WTC11 (cell line): Measurements from ENCODE around the gene ROBO2. TPM values are rescaled to one million over a fixed set of nuclear protein-coding genes. Genes with fewer than 3 reads are reported as not detected.

Source experiments
- ATAC-seq: fragments of 200-7000 bp; cut with Tn5 transposase; 2 replicates; pipeline ENCODE4 v1.10.0; 2021; ENCODE audit warnings: mild to moderate bottlenecking, moderate library complexity
- CTCF ChIA-PET: fragments of 300-600 bp; sonication (Branson Sonifier 250); formaldehyde crosslinking; loops from one replicate; lab custom pipeline; 2021; ENCODE audit warnings: antibody characterized with exemption; lab: Charles Lee
- POLR2A ChIA-PET: fragments of 350-600 bp; sonication (Branson Sonifier 250); formaldehyde crosslinking; loops from one replicate; lab custom pipeline; 2021; ENCODE audit warnings: antibody characterized with exemption; lab: Charles Lee
- DNase-seq: peaks from one replicate; pipeline ENCODE4 v3.0.0; 2021; ENCODE audit warnings: low spot score
- H3K27ac Mint-ChIP-seq: 2 replicates; pipeline ENCODE4 v1.8.0; 2021; ENCODE audit warnings: mixed read lengths
- H3K27me3 Mint-ChIP-seq: 2 replicates; pipeline ENCODE4 v1.8.0; 2021; ENCODE audit warnings: low read depth, mild to moderate bottlenecking, moderate library complexity, mixed read lengths
- H3K36me3 Mint-ChIP-seq: 2 replicates; pipeline ENCODE4 v1.8.0; 2021; ENCODE audit warnings: mixed read lengths
- H3K4me1 Mint-ChIP-seq: 2 replicates; pipeline ENCODE4 v1.8.0; 2022; ENCODE audit warnings: mixed read lengths
- H3K4me3 Mint-ChIP-seq: 2 replicates; pipeline ENCODE4 v1.8.0; 2021; ENCODE audit warnings: mild to moderate bottlenecking, moderate library complexity, mixed read lengths
- H3K9me3 Mint-ChIP-seq: 2 replicates; pipeline ENCODE4 v1.8.0; 2021; ENCODE audit warnings: mixed read lengths
- ATF6 ChIP-seq: sonication (generic); formaldehyde crosslinking; IDR thresholded peaks from 2 replicates; pipeline ENCODE4 v1.8.1; 2023; ENCODE audit warnings: mild to moderate bottlenecking, missing genetic modification reagents
- ETV6 ChIP-seq: sonication (generic); formaldehyde crosslinking; IDR thresholded peaks from 2 replicates; pipeline ENCODE4 v1.8.1; 2022; ENCODE audit warnings: mild to moderate bottlenecking, missing genetic modification reagents
- FOXJ3 ChIP-seq: sonication (generic); formaldehyde crosslinking; IDR thresholded peaks from 2 replicates; pipeline ENCODE4 v1.9.0; 2021; ENCODE audit warnings: missing genetic modification reagents, mild to moderate bottlenecking, borderline replicate concordance
- FOXK1 ChIP-seq: sonication (generic); formaldehyde crosslinking; IDR thresholded peaks from 2 replicates; pipeline ENCODE4 v1.8.0; 2022; ENCODE audit warnings: mild to moderate bottlenecking, moderate library complexity, missing genetic modification reagents
- FOXP1 ChIP-seq: sonication (generic); formaldehyde crosslinking; IDR thresholded peaks from 2 replicates; pipeline ENCODE4 v1.8.0; 2022; ENCODE audit warnings: missing genetic modification reagents, mild to moderate bottlenecking, moderate library complexity, borderline replicate concordance
- IRF1 ChIP-seq: sonication (generic); formaldehyde crosslinking; IDR thresholded peaks from 2 replicates; pipeline ENCODE4 v1.8.0; 2023; ENCODE audit warnings: missing genetic modification reagents
- JAZF1 ChIP-seq: fragments of 250-450 bp; sonication (Bioruptor Pico); IDR thresholded peaks from 2 replicates; pipeline ENCODE4 v1.9.0; 2021; ENCODE audit warnings: moderate library complexity, mild to moderate bottlenecking, inconsistent platforms
- KAT7 ChIP-seq: sonication (generic); formaldehyde crosslinking; IDR thresholded peaks from 2 replicates; pipeline ENCODE4 v1.8.1; 2023; ENCODE audit warnings: missing genetic modification reagents, mild to moderate bottlenecking, borderline replicate concordance
- MAX ChIP-seq: sonication (generic); formaldehyde crosslinking; IDR thresholded peaks from 2 replicates; pipeline ENCODE4 v1.8.0; 2022; ENCODE audit warnings: mild to moderate bottlenecking, missing genetic modification reagents
- MXD4 ChIP-seq: fragments of 250-450 bp; sonication (Bioruptor Pico); IDR thresholded peaks from 2 replicates; pipeline ENCODE4 v1.8.0; 2021; ENCODE audit warnings: mild to moderate bottlenecking, moderate library complexity, borderline replicate concordance
- MYBL2 ChIP-seq: sonication (generic); formaldehyde crosslinking; IDR thresholded peaks from 2 replicates; pipeline ENCODE4 v1.8.1; 2023; ENCODE audit warnings: mild to moderate bottlenecking, moderate library complexity, missing genetic modification reagents
- NFATC4 ChIP-seq: fragments of 250-450 bp; sonication (Bioruptor Pico); IDR thresholded peaks from 2 replicates; pipeline ENCODE4 v1.9.0; 2021; ENCODE audit warnings: mild to moderate bottlenecking
- NFE2L1 ChIP-seq: sonication (generic); formaldehyde crosslinking; IDR thresholded peaks from 2 replicates; pipeline ENCODE4 v1.8.1; 2023; ENCODE audit warnings: missing genetic modification reagents
- OVOL2 ChIP-seq: fragments of 250-450 bp; sonication (Bioruptor Pico); IDR thresholded peaks from 2 replicates; pipeline ENCODE4 v1.9.0; 2021; ENCODE audit warnings: mild to moderate bottlenecking, borderline replicate concordance
- PRDM15 ChIP-seq: sonication (generic); formaldehyde crosslinking; IDR thresholded peaks from 2 replicates; pipeline ENCODE4 v1.8.0; 2022; ENCODE audit warnings: missing genetic modification reagents
- RELA ChIP-seq: sonication (generic); formaldehyde crosslinking; IDR thresholded peaks from 2 replicates; pipeline ENCODE4 v1.8.1; 2022; ENCODE audit warnings: missing genetic modification reagents, mild to moderate bottlenecking, borderline replicate concordance
- SMAD4 ChIP-seq: sonication (generic); formaldehyde crosslinking; IDR thresholded peaks from 2 replicates; pipeline ENCODE4 v1.8.0; 2022; ENCODE audit warnings: mild to moderate bottlenecking, missing genetic modification reagents
- TEAD1 ChIP-seq: sonication (generic); formaldehyde crosslinking; IDR thresholded peaks from 2 replicates; pipeline ENCODE4 v1.8.0; 2022; ENCODE audit warnings: mild to moderate bottlenecking, missing genetic modification reagents
- ZBTB21 ChIP-seq: sonication (generic); formaldehyde crosslinking; IDR thresholded peaks from 2 replicates; pipeline ENCODE4 v1.8.1; 2023; ENCODE audit warnings: mild to moderate bottlenecking, missing genetic modification reagents, borderline replicate concordance
- ZNF138 ChIP-seq: sonication (generic); formaldehyde crosslinking; conservative IDR thresholded peaks from 2 replicates; pipeline ENCODE4 v1.8.1; 2022; ENCODE audit warnings: mild to moderate bottlenecking, moderate library complexity, missing genetic modification reagents
- ZNF219 ChIP-seq: sonication (generic); formaldehyde crosslinking; IDR thresholded peaks from 2 replicates; pipeline ENCODE4 v1.8.0; 2023; ENCODE audit warnings: missing genetic modification reagents, mild to moderate bottlenecking, borderline replicate concordance
- ZNF416 ChIP-seq: fragments of 250-450 bp; sonication (Bioruptor Pico); IDR thresholded peaks from 2 replicates; pipeline ENCODE4 v1.9.0; 2021; ENCODE audit warnings: mild to moderate bottlenecking, inconsistent platforms
- ZNF532 ChIP-seq: fragments of 250-450 bp; sonication (Bioruptor Pico); IDR thresholded peaks from 2 replicates; pipeline ENCODE4 v1.9.0; 2021; ENCODE audit warnings: mild to moderate bottlenecking, borderline replicate concordance
- total RNA-seq: library from RNA; stranded (reverse); gene quantifications from 3 replicates; pipeline ENCODE4 v1.2.3, GENCODE V29; 2021
- TF ChIP-seq, protein P1 (sequence below): sonication (generic); formaldehyde crosslinking; IDR thresholded peaks from 2 replicates; pipeline ENCODE4 v1.8.1; 2023; ENCODE audit warnings: mild to moderate bottlenecking, missing genetic modification reagents, moderate library complexity

The ROBO2 gene
- total RNA-seq, 1 experiment from 2014 or later = 11.7 TPM

DNA sequence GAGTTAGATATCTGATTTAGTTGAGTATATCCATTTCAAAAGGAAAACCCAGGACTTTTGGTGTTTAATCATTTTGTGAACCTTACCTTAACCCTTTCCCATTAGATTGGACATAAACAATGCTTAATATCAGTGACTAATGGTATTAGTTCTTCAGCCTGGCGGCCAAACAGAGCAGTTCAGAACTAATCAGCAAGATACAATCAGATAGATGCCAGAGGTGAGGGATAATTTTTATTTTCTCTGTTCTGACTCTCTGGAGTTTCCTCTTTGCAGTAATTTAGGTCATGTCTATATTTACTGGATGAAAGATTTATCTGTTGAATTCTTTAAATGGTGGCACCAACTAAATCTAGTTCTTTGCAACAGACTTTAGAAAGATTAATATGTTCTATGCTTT is 337.8 kb downstream of the ROBO2 start (continued):
- TF ChIP-seq MAX (CRISPR knock-in tag) (no peak), SMAD4 (CRISPR knock-in tag) (no peak), ATF6 (CRISPR knock-in tag) (no peak), ETV6 (CRISPR knock-in tag) (no peak), OVOL2 (CRISPR knock-in tag) (no peak), PRDM15 (CRISPR knock-in tag) (no peak), KAT7 (no peak), ZBTB21 (no peak), ZNF138 (CRISPR knock-in tag) (no peak), TEAD1 (CRISPR knock-in tag) (no peak)

DNA sequence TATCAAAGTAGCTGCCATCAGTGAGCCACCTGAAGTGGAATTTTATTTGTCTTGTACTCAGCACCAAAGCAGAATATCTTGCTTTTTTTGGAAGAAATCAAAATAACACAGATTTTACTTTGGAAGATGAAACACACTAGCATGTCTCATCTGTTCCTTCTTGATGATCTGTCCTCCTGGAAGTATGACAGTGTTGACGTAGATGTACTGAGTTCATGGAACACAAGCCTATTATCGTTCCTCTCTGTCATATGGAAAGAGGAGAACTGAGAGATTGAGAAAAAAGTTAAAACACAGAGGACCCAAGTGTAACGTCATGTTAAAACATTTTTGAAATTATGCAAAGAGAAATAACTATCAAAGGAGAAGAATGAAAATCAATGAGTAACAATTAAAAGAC is 340.2 kb downstream of the ROBO2 start:
- CTCF ChIA-PET = interaction anchor here (0.6 kb wide), 1 partner anchor 56 kb away, joined by 5 read pairs; no protein-coding TSS in a partner anchor
- no peak for ATAC-seq
- no peak overlapping the region for H3K4me3 Mint-ChIP-seq
- no peak for DNase-seq
- TF ChIP-seq MXD4 (CRISPR knock-in tag) (no peak), NFE2L1 (CRISPR knock-in tag) (no peak), JAZF1 (CRISPR knock-in tag) (no peak), ZNF416 (CRISPR knock-in tag) (no peak), MYBL2 (CRISPR knock-in tag) (no peak), MAX (CRISPR knock-in tag) (no peak), ETV6 (CRISPR knock-in tag) (no peak), IRF1 (CRISPR knock-in tag) (no peak), ZNF219 (CRISPR knock-in tag) (no peak), ZNF532 (CRISPR knock-in tag) (no peak), FOXP1 (no peak), RELA (no peak), NFATC4 (CRISPR knock-in tag) (no peak), FOXK1 (no peak), FOXJ3 (CRISPR knock-in tag) (no peak)
- TF ChIP-seq, protein P1, sequence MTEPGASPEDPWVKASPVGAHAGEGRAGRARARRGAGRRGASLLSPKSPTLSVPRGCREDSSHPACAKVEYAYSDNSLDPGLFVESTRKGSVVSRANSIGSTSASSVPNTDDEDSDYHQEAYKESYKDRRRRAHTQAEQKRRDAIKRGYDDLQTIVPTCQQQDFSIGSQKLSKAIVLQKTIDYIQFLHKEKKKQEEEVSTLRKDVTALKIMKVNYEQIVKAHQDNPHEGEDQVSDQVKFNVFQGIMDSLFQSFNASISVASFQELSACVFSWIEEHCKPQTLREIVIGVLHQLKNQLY (CRISPR knock-in tag) = no peak
- H3K9me3 Mint-ChIP-seq = no peaks in the 10 kb centered on the region
- H3K36me3 Mint-ChIP-seq = no peaks in the 10 kb centered on the region
- no peaks in the 10 kb centered on the region for H3K27me3 Mint-ChIP-seq
- POLR2A ChIA-PET = interaction anchor here (0.5 kb wide), 1 partner anchor 158 kb away, joined by 3 read pairs; no protein-coding TSS in a partner anchor
- H3K27ac Mint-ChIP-seq = 0 out of 2 replicates have a peak overlapping the region, but pooled peaks have one; percentile 5
- H3K4me1 Mint-ChIP-seq = peaks cover 22% of the 10 kb centered on the region
